ENCODE results near the gene ZER1.

- TF ChIP-seq CTCF (IDR thresholded peaks at IDR 0.05) (no peak), POLR2A (IDR thresholded peaks at IDR 0.05) (no peak)
Measured at GRCh38 chr9:128731093-128731492, 40.6 kb downstream of the ZER1 start.
